HG02981 (cell line): Measurements from ENCODE around the gene MEF2C.

Source experiments
- ATAC-seq: cut with Tn5 transposase; IDR thresholded peaks from one replicate; pipeline ENCODE4 v1.9.1; 2021; ENCODE audit warnings: mild to moderate bottlenecking, moderate library complexity; ENCODE audit not compliant: unreplicated experiment

Gene MEF2C

GRCh38 chr5:88729084-88729828 is 153.7 kb downstream of the MEF2C start:
- ATAC-seq = peak; percentile 53

- no peak for ATAC-seq
These were observed 155.2 kb downstream of the MEF2C start for GRCh38 chr5:88727705-88728313.

GRCh38 chr5:88725454-88725853 is 157.5 kb downstream of the MEF2C start:
- no peak for ATAC-seq

- ATAC-seq = no peak
These were observed 158.8 kb downstream of the MEF2C start for GRCh38 chr5:88724201-88724600.

GRCh38 chr5:88722546-88723073 is 160.4 kb downstream of the MEF2C start:
- ATAC-seq = no peak

- ATAC-seq = no peak
These were observed 163.6 kb downstream of the MEF2C start for GRCh38 chr5:88719434-88719833.

- no peak for ATAC-seq
These were observed 164.2 kb downstream of the MEF2C start for GRCh38 chr5:88718736-88719135.

GRCh38 chr5:88716101-88716500 is 166.9 kb downstream of the MEF2C start:
- no peak for ATAC-seq

- ATAC-seq = no peak
These were observed 167.5 kb downstream of the MEF2C start for GRCh38 chr5:88715503-88715902.

GRCh38 chr5:88713818-88714217 is 169.2 kb downstream of the MEF2C start:
- ATAC-seq = no peak

GRCh38 chr5:88708682-88709398 is 174.1 kb downstream of the MEF2C start:
- no peak for ATAC-seq

GRCh38 chr5:88708021-88708420 is 175.0 kb downstream of the MEF2C start:
- no peak for ATAC-seq

- no peak for ATAC-seq
These were observed 175.6 kb downstream of the MEF2C start for GRCh38 chr5:88707216-88707965.

GRCh38 chr5:88702332-88702731 is 180.7 kb downstream of the MEF2C start:
- no peak for ATAC-seq

GRCh38 chr5:88700121-88700520 is 182.9 kb downstream of the MEF2C start:
- ATAC-seq = no peak

GRCh38 chr5:88698290-88698689 is 184.7 kb downstream of the MEF2C start:
- no peak for ATAC-seq

GRCh38 chr5:88696466-88696865 is 186.5 kb downstream of the MEF2C start:
- ATAC-seq = no peak

GRCh38 chr5:88695931-88696330 is 187.1 kb downstream of the MEF2C start:
- no peak for ATAC-seq

- ATAC-seq = no peak
These were observed 187.8 kb downstream of the MEF2C start for GRCh38 chr5:88695232-88695631.

GRCh38 chr5:88694023-88694679 is 188.8 kb downstream of the MEF2C start:
- no peak for ATAC-seq
